Measurements from ENCODE around the gene MED22.
"Not testable (repeated sequence)": the region's sequence is repeated elsewhere in the genome, so short reads cannot be mapped to it uniquely, and the experiment has no call there.

Gene MED22

DNA sequence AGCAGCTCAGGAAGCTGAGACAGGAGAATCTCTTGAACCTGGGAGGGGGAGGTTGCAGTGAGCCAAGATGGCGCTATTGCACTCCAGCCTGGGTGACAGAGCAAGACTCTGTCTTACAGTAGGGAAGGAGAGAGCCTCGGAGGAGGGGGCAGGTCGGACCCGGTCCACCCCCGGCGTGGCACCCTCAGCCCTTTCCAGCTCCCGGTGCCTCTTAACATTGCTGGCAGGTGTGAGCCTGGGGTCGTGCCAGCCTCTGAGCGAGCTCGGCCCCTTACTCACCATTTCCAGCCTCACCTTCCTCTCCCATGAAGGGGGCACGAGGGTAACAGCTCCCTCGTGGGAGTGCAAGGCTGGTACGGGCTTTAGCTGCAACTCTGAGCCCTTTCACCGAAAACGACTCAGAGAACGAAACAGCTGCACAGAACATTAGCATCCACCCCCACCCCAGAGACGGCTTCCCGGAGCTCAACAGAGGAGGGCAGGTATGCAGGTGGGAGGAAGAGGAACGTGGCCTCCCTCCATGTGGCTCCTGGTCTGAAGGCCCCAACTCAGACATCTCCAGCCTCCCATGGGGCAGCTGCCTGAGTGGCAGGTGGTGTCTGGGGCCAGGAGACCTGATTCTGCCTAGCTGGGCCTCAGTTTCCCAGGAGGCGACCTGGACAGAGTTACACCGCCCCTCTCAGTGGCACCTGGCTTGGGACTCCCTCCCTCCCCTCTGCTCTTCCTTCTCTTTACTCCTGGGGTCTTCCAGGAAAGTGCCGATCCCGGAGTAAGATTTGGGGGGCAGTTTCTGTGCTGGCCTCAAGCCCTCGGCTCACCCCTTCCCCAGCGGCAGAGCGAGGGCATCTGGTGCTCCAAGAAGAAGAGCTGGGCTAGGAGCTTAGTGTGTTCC, 44.4 kb downstream of the MED22 start:
- DNase-seq: no peak

DNA sequence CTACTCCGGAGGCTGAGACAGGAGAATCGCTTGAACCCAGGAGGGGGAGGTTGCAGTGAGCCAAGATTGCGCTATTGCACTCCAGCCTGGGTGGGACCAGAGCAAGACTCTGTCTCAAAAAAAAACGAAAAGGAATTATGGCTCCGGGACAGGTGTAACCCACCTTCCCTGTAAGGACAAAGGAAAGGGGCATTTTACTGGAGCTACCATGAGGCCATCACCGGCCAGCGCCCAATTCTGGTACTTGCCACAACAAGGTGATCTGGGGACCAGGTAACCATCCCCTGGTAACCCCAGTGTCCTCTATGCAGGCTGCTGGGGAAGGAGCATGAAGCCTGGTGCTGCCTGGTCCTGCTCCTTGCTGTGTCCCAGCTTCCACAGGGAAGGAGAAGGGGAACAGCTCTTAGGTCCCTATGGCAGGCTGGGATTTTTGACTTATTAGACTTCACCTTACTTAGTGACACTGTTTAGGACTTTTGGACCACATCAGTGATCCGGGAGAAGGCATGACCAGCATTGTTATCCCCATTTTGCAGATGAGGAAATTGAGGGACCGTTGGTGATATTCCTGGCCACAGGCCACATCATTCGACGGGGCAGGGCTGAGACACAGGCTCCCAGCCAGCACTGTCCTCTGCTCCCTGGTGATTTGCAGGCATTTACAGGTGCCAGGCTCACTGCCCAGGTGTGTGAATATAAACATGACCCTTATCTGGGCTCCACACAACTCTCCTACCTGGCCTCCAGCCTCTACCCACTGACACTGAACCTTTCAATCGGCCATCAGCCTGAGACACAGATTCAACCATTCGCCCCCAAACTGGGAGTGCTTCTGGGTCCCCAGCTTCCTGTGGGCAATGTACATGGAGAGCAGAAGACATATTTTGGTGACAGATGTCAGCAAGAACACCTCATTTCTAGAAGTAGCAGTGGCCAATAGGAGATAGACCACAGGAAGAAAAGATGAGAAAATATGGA, 46.4 kb downstream of the MED22 start:
- DNase-seq: no peak

DNA sequence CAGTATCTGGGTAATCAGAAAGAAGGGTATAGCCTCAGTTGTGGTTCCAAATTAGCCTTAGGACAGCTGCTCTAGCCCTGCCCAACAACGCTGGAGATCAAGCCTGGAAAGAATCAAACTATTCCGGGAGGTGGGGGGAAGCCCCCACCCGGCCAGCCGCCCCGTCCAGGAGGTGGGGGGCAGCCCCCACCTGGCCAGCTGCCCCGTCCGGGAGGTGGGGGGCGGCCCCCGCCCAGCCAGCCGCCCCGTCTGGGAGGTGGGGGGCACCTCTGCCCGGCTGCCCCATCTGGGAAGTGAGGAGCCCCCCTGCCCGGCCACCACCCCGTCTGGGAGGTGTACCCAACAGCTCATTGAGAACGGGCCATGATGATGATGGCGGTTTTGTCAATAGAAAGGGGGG, 47.9 kb downstream of the MED22 start:
- DNase-seq: not testable (repeated sequence)

DNA sequence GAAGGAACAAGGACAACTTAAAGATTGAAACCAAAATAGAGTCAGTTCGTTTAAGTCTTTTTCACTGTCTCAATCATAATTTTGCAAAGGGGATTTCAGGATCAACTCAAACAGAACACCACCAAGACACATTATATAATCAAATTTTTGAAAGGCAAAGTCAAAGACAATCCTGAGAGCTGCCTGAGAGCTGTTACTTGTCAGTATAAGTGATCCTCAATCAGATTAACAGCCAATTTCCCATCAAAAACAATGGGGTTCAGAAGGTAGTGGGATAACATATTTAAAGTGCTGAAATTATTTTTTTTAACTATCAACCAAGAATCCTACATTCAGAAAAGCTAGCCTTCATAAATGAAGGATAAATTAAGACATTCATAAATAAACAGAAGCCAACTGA, 53.7 kb downstream of the MED22 start:
- no peak for DNase-seq

DNA sequence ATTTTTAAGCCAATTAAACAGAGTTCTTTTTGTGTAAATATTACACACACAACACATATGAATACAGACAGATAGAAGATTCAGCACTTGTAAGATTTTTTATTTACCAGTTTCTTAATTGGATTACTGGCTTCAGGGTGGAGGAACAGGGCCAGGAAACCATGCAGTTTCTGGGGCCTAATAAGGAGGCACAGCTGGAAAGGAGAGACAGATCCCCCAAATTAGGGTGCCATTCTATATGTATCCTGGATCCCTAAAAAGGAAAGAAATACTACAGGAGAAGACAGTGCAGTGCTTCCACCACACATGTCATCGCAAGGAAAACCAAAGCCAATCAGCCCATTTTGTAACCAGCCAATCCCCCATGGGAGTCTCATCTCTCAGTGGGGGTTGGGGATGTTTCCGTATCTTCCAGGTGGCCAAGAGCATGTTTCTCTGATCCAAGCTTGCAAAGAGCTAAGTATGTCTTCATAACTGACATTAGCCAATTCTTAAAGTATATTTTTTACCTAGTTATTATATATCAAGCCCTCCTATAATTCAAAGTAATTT, 57.1 kb downstream of the MED22 start:
- no peak for DNase-seq
